Measurements from ENCODE around the gene SRSF11. TPM values are rescaled to one million over a fixed set of nuclear protein-coding genes. Genes with fewer than 3 reads are reported as not detected.

Gene SRSF11
- polyA plus RNA-seq, 3 donors from 2014 or later, result 67.8 to 100 (median 76.7) TPM

GRCh38 chr1:70293186-70293843 lies 72.1 kb downstream of the SRSF11 start:
- H3K27ac Mint-ChIP-seq, result peak overlapping the region in 4 of 6 donors; percentile 44 to 67 (median 48)
- H3K9me3 Mint-ChIP-seq, result no peaks in the 10 kb centered on the region
- no peak overlapping the region for H3K4me3 Mint-ChIP-seq
- DNase-seq, result no peak
- H3K36me3 Mint-ChIP-seq, result peaks cover 3 to 36% (median 18%) of the 10 kb centered on the region in 3 donors
- H3K4me1 Mint-ChIP-seq, result no peaks in the 10 kb centered on the region
- H3K27me3 Mint-ChIP-seq (ENCODE audit: low read depth in 3 of 3), result no peaks in the 10 kb centered on the region

DNA sequence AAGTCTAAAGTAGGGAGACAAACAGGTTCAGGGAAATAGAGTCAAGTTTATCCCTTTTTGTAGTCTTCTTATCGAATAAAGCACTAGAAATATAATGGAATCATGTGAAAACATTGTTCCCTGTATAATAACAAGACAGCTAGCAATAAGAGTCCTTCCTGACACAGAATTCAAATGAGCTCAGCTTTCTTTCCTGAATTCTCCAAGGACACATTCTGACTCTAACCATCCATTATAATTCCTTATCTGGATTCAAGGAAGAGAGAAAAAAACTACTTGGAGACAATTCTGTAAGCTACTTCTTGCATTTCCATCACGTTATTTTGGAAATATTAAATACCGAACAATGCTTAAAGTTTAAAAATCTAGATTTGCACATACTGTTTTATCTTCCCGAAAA lies 74.6 kb downstream of the SRSF11 start:
- DNase-seq, result no peak
- Mint-ChIP-seq H3K27ac (peak overlapping the region in 1 of 6 donors; percentile 24), H3K9me3 (no peaks in the 10 kb centered on the region), H3K4me3 (no peak overlapping the region), H3K27me3 (ENCODE audit: low read depth in 3 of 3) (no peaks in the 10 kb centered on the region), H3K4me1 (peaks cover 0 to 14% of the 10 kb centered on the region in 2 donors), H3K36me3 (peaks cover 3 to 37% (median 31%) of the 10 kb centered on the region in 3 donors)

- H3K27ac Mint-ChIP-seq, result no peak overlapping the region
- peaks cover 0 to 14% of the 10 kb centered on the region in 2 donors for H3K4me1 Mint-ChIP-seq
- H3K4me3 Mint-ChIP-seq, result no peak overlapping the region
- H3K27me3 Mint-ChIP-seq (ENCODE audit: low read depth in 3 of 3), result no peaks in the 10 kb centered on the region
- no peak for DNase-seq
- peaks cover 9 to 22% (median 19%) of the 10 kb centered on the region in 3 donors for H3K36me3 Mint-ChIP-seq
- no peaks in the 10 kb centered on the region for H3K9me3 Mint-ChIP-seq
These were observed 78.3 kb downstream of the SRSF11 start for GRCh38 chr1:70299472-70299871.

Other genes with a start within 250 kb of the SRSF11 start
- gene LRRC40, start 15.8 kb upstream of the SRSF11 start, polyA plus RNA-seq, result 1 to 10 TPM; 5.4 to 8.7 (median 6.0) TPM
- 10 to 100 TPM in 1 of 3 donors, 1 to 10 TPM in 2; 7.0 to 14.6 (median 8.3) TPM for gene ANKRD13C, start 133.3 kb downstream of the SRSF11 start, polyA plus RNA-seq
- 1 to 10 TPM in 1 of 3 donors, under 1 TPM in 1, not detected in 1; 0.28 to 1.2 TPM for gene CTH, start 189.9 kb downstream of the SRSF11 start, polyA plus RNA-seq

All from immature natural killer cell (primary cell).